ENCODE data around the gene PLA2G4E.

Gene PLA2G4E

DNA sequence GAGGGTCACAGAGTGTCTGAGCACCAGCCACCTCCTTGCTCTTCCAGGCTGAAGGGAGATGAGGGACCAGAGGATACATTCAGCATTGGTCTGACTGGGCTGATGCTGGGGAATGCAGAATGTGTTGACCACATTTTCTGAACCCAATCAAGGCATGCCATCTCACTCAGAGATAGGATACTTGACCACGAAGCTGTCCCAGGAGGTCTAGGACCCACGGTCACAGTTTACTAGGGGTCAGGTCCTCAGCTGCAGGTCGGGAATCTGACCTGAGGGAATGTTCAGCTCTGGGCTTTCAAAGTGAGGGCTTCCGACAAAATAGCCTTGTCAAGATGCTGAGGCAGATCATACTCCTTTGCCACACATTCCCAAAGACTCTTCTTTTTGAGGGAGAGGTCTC lies 19.6 kb downstream of the PLA2G4E start:
- Histone ChIP-seq H3K27me3 (ENCODE audit: insufficient read depth, low read length) (no peaks in the 10 kb centered on the region; the same call in 1 of the 2 replicates), H3K36me3 (ENCODE audit: insufficient read depth, low read length) (no peaks in the 10 kb centered on the region), H3K9me3 (ENCODE audit: low read length) (no peaks in the 10 kb centered on the region), H3K4me2 (ENCODE audit: low read length) (no peak overlapping the region), H3K27ac (ENCODE audit: low read depth, low read length, poor library complexity, severe bottlenecking) (no peak overlapping the region), H4K20me1 (ENCODE audit: insufficient read depth, low read length) (no peaks in the 10 kb centered on the region), H3K4me1 (ENCODE audit: insufficient read depth, low read length, severe bottlenecking) (no peaks in the 10 kb centered on the region), H2AFZ (ENCODE audit: low read length) (no peak overlapping the region), H3K4me3 (ENCODE audit: low read depth, low read length, poor library complexity, severe bottlenecking) (no peak overlapping the region), H3F3A (ENCODE audit: insufficient read depth, low read length) (no peaks in the 10 kb centered on the region), H3K79me2 (ENCODE audit: insufficient read depth, low read length) (no peaks in the 10 kb centered on the region), H3K9ac (ENCODE audit: low read length) (no peak overlapping the region), H3K9me2 (ENCODE audit: low read depth, low read length) (no peaks in the 10 kb centered on the region)
- TF ChIP-seq, protein P1, sequence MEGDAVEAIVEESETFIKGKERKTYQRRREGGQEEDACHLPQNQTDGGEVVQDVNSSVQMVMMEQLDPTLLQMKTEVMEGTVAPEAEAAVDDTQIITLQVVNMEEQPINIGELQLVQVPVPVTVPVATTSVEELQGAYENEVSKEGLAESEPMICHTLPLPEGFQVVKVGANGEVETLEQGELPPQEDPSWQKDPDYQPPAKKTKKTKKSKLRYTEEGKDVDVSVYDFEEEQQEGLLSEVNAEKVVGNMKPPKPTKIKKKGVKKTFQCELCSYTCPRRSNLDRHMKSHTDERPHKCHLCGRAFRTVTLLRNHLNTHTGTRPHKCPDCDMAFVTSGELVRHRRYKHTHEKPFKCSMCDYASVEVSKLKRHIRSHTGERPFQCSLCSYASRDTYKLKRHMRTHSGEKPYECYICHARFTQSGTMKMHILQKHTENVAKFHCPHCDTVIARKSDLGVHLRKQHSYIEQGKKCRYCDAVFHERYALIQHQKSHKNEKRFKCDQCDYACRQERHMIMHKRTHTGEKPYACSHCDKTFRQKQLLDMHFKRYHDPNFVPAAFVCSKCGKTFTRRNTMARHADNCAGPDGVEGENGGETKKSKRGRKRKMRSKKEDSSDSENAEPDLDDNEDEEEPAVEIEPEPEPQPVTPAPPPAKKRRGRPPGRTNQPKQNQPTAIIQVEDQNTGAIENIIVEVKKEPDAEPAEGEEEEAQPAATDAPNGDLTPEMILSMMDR (IDR thresholded peaks at IDR 0.05; ENCODE audit: low read length), result no peak
- TF ChIP-seq EZH2 (IDR thresholded peaks at IDR 0.05; ENCODE audit: borderline replicate concordance, low read length), result no peak

DNA sequence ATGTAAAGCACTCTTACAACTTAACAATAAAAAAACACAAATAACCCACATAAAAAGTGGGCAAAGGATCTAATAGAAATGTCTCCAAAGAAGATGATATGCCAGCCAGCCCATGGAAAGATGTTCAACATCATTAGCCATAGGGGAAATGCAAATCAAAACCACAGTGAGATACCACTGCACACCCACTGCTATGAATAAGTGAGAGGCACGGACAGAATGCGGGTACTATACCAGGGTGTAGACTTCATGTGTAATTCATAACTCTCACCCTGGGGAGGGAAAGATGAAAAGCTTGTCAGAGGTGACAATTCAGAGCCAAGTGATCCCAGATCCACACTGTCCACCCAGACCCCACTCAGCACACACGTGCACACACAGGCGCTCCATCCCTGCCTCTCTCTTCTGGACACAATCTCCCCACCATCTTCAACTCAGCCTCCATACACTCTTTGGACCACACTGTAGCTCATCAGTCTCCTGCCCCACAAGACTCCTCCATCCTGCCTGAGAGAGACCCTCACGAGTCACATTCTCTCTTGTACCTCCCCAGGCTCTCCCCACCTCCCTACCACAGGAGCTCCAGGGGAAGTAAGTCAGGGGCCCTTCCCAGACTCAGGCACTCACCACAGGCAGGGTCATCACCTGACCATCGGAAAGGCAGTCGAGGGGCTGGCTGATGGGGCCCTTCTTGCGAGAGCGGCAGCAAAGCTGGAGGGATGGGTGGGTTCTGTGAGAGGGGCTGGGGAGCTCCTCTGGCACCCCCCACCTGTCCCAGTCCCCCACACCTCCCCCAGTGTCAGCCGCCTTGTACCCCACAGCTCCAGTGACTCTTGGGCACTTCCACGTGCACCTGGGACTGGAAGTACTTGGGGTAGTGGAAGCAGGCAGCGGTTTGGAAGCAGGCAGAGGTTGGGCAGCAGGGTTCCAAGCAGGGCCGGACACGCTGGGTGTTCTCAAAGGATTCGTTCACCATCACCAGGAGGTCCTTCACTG lies 21.3 kb downstream of the PLA2G4E start:
- no peaks in the 10 kb centered on the region for H4K20me1 ChIP-seq (ENCODE audit: insufficient read depth, low read length)
- H3K79me2 ChIP-seq (ENCODE audit: insufficient read depth, low read length), result no peaks in the 10 kb centered on the region
- no peak for TF ChIP-seq EZH2 (IDR thresholded peaks at IDR 0.05; ENCODE audit: borderline replicate concordance, low read length)
- TF ChIP-seq, protein P1 (IDR thresholded peaks at IDR 0.05; ENCODE audit: low read length), result no peak
- H3K4me1 ChIP-seq (ENCODE audit: insufficient read depth, low read length, severe bottlenecking), result no peaks in the 10 kb centered on the region
- H3K4me3 ChIP-seq (ENCODE audit: low read depth, low read length, poor library complexity, severe bottlenecking), result no peak overlapping the region
- H3K27ac ChIP-seq (ENCODE audit: low read depth, low read length, poor library complexity, severe bottlenecking), result no peak overlapping the region
- no peaks in the 10 kb centered on the region for H3K9me2 ChIP-seq (ENCODE audit: low read depth, low read length)
- H2AFZ ChIP-seq (ENCODE audit: low read length), result no peak overlapping the region
- H3K9ac ChIP-seq (ENCODE audit: low read length), result no peak overlapping the region
- no peaks in the 10 kb centered on the region for H3K36me3 ChIP-seq (ENCODE audit: insufficient read depth, low read length)
- H3F3A ChIP-seq (ENCODE audit: insufficient read depth, low read length), result no peaks in the 10 kb centered on the region
- no peaks in the 10 kb centered on the region for H3K9me3 ChIP-seq (ENCODE audit: low read length)
- H3K27me3 ChIP-seq (ENCODE audit: insufficient read depth, low read length), result peaks cover 5% of the 10 kb centered on the region; the same call in 1 of the 2 replicates
- H3K4me2 ChIP-seq (ENCODE audit: low read length), result no peak overlapping the region

DNA sequence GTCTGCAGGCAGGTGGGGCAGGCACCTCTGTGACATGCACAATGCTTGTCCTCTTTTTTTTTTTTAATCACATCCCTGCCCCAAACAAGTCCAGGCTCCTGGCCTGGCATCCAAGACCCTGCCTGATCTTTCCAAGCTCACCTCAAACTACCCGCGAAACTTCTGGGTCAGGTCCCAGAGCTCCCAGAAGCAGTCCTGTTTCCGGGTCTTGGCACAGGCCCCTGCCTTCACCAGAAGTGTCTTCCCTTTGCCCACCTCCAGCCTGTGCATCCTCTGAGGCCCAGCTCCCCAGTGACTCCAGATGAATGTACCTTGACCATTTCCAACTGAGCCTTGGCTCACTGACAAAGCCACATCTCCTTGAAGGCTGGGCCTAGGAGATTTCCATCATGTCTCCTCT lies 23.0 kb downstream of the PLA2G4E start:
- no peaks in the 10 kb centered on the region for H3K36me3 ChIP-seq (ENCODE audit: insufficient read depth, low read length)
- H2AFZ ChIP-seq (ENCODE audit: low read length), result no peak overlapping the region
- no peaks in the 10 kb centered on the region for H3K4me1 ChIP-seq (ENCODE audit: insufficient read depth, low read length, severe bottlenecking)
- H3K27me3 ChIP-seq (ENCODE audit: insufficient read depth, low read length), result peaks cover 5% of the 10 kb centered on the region; the same call in 1 of the 2 replicates
- no peaks in the 10 kb centered on the region for H3K9me2 ChIP-seq (ENCODE audit: low read depth, low read length)
- H4K20me1 ChIP-seq (ENCODE audit: insufficient read depth, low read length), result no peaks in the 10 kb centered on the region
- TF ChIP-seq, protein P1 (IDR thresholded peaks at IDR 0.05; ENCODE audit: low read length), result no peak
- TF ChIP-seq EZH2 (IDR thresholded peaks at IDR 0.05; ENCODE audit: borderline replicate concordance, low read length), result no peak
- H3K79me2 ChIP-seq (ENCODE audit: insufficient read depth, low read length), result no peaks in the 10 kb centered on the region
- H3K27ac ChIP-seq (ENCODE audit: low read depth, low read length, poor library complexity, severe bottlenecking), result no peak overlapping the region
- H3K9ac ChIP-seq (ENCODE audit: low read length), result no peak overlapping the region
- H3K4me2 ChIP-seq (ENCODE audit: low read length), result no peak overlapping the region
- H3K9me3 ChIP-seq (ENCODE audit: low read length), result no peaks in the 10 kb centered on the region
- no peaks in the 10 kb centered on the region for H3F3A ChIP-seq (ENCODE audit: insufficient read depth, low read length)
- H3K4me3 ChIP-seq (ENCODE audit: low read depth, low read length, poor library complexity, severe bottlenecking), result no peak overlapping the region
